GM21786 (cell line): ENCODE results near the gene FAM156A.
"Not testable (repeated sequence)": the region's sequence is repeated elsewhere in the genome, so short reads cannot be mapped to it uniquely, and the experiment has no call there.

Source experiments
- ATAC-seq: cut with Tn5 transposase; IDR thresholded peaks from one replicate; pipeline ENCODE4 v1.9.1; 2021; ENCODE audit not compliant: unreplicated experiment

Gene FAM156A

DNA sequence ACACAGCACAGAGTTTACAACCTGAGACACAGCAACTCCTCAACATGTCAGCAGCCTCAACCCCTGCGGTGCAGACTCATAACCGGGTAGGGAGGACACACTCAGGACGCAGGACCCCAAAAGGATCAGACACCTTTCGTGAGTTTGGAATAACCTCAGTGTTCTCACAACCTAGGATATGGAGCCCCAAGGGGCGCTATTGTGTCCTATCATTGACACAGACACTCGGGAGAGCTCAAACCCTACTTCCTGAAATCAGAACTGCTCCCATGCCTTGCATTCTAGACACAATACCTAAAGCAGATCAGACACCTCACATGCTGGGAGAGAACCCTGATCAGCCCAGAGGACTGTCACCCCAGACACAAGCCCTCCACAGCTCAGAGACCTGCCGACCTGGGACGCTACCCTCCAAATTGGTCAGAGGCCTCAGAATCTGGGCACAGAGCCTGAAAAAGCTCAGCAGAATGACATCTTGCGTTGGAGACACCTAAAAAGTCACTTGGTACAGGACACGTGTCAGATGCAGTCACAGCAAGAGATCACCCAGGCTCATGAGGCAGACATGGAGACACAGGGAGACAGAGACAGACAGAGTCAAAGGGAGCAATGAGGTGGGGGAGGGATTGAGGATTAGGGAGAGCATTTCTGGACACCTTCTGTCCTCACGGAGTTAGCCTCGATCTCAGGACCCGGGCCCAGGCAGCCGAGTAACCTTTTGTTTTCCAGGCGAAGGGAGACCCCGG lies 8.8 kb upstream of the FAM156A start:
- not testable (repeated sequence) for ATAC-seq

DNA sequence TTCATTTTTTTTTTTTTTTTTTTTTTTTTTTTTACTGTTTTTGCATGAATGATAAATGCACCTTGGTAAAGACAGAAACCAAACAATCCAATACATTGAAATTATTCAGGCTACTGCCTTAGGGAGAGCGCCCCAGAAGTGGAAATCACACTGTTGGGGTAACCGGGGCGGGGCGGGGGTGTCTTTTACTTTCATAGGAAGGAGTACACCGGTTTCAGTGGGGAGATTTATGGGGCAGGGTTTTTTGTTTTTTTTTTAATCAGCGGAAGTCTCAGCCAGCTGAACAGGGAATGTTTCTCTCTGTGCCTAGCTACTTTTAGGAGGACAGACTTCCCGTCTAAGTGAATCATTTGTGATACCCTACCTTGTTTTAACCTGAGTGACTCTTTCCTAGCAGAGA lies 643 bp upstream of the FAM156A start:
- peak; percentile 26 for ATAC-seq

DNA sequence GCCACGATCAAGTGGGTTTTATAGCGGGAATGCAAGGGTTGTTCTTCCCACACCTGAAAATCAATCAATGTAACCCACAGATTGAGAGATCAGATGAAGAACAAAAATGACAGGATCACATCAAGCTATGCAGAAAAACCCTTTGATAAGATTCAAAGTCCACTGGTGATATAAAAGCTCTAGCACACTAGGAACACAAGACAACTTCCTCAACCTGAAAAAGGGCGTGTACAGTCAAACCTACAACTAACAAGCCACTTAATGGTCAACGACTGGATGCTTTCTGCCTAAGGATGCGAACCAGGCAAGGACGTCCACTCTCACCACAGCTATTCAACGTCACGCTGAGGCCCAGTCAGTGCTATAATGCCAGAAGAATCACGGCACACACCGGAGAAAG lies 8.4 kb downstream of the FAM156A start:
- not testable (repeated sequence) for ATAC-seq

DNA sequence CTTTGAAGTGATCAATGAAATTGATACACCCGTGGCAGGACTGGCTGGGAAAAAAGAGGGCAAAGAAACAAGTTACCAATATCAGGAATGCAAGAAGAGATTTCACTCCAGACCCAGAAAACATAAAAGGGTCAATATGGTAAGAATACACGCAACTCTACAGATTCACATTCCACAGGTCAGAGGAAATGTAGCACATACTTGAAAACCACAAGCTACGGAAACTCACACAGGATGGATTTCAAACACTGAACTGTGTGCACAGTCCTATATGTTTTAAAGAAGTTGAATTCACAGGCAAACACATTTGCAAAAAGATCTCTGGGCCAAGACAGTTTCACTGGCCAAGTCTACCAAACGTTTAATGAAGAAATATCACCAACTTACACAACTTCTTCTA lies 9.0 kb downstream of the FAM156A start:
- not testable (repeated sequence) for ATAC-seq

DNA sequence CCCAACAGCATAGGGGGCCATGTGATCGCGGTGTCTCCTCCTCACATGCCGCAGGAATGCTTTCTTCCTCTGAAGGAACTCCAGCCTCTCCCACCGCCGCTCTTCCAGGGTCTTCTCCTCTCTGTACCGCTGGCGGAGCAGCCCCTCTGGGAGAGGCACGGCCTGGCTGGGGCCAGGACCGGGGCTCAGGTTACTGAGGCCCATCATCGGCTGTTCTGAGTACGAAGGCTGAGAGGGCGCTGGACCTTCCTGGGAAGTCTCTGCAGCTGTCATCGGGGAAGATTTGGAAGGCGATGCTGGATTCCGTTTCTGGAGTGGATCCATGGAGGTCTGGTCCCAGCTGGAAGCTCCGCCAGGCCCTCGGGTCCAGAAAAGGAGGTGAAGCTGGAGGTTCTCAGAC lies 10.1 kb downstream of the FAM156A start:
- ATAC-seq = not testable (repeated sequence)

DNA sequence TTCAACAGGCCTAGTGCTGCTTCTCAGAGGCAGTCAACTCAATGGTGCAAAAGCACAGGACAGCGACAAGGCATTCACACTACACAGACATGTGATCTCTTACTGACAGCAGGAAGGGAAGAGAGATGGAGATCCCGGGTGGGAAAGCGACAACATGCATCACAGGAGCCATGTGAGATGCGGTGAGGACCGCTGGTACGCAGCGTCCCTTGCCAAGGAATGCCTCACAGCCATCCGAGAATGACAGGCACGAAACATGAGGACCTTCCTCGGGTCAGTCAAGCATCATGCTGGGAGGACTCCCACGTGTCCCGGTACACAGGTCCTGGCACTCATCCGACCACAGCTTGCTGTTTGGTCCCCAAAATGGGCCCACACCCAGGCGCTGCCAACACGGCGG lies 10.8 kb downstream of the FAM156A start:
- ATAC-seq = not testable (repeated sequence)

DNA sequence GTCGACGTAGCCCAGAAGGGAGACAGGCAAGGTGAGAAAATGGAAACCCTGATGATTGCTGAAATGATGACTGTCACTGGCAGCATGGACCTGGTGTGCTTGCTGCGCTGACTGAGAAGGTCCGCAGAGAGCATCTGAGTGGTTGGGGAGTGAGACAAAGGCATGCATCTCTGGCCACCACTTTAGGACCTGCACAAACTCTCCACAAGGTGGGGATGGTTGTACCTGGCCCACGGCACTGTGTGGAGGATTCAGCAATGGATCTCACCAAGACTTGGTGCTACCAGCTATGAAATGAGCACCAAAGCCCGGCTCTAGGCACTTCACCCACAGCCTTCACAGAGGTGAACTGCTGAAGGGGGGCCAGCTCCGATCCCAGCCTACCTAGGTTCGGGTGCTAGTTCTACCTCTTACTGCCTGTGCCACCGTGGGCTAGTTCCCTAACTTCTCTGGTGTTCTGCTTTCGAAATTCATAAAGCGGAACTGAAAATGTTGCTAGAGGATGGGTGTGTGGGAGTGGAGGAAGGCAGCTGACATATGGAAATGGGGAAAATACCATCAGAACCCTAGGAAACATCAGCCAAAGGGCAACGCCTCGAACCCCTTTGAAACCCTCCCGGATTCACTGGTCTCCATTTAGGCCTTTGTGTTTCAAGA lies 12.4 kb downstream of the FAM156A start:
- ATAC-seq = not testable (repeated sequence)

DNA sequence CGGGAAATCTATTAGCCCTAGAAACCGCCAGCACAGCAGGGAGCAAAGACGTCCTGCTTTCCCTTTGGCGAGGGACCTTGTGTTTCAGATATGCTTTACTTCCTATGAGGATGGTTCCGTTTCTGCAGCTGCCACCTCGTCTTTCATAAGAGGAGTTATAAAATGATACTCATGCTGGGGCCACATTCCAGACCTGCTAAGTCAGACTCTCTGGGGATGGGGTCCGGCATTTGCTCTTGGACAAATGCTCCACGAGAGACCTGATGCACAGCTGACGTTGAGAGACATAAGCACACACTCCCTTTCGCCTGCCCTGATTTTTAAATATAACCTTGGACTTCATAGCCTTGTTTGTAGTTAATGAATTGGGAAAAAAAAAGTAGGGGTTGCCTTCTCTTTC lies 16.6 kb downstream of the FAM156A start:
- ATAC-seq = not testable (repeated sequence)

DNA sequence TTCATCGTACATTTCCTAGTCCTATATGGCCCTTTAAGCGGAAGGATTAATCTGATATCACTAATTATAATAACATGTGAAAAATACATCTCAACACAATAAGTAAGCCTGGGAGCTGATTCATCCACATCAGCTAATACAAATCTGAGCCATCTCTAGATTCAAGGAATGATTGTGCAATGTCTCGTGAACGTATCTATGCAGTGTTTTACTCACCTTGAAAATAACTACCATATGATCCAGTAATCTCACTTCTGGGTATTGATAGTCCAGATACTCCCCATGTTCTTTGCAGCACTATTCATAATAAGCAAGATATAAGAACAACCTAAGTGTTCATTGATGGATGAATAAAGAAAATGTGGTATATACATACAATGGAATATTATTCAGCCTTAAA lies 17.6 kb downstream of the FAM156A start:
- not testable (repeated sequence) for ATAC-seq

DNA sequence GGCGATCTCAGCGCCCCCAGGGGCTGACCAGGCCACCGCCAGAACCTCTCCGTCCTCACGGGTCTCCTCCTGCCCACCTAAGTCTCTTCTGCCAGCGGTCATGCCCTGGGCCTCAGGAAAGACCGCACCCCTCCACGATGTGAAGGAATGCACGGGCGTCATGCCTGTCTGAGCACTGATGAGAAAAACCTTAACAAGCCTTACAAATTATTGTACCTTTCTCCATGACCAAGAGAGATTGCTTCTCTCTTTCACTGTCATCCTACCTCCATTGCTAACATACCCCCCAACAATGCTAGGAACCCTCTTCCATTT lies 22.9 kb downstream of the FAM156A start:
- not testable (repeated sequence) for ATAC-seq

DNA sequence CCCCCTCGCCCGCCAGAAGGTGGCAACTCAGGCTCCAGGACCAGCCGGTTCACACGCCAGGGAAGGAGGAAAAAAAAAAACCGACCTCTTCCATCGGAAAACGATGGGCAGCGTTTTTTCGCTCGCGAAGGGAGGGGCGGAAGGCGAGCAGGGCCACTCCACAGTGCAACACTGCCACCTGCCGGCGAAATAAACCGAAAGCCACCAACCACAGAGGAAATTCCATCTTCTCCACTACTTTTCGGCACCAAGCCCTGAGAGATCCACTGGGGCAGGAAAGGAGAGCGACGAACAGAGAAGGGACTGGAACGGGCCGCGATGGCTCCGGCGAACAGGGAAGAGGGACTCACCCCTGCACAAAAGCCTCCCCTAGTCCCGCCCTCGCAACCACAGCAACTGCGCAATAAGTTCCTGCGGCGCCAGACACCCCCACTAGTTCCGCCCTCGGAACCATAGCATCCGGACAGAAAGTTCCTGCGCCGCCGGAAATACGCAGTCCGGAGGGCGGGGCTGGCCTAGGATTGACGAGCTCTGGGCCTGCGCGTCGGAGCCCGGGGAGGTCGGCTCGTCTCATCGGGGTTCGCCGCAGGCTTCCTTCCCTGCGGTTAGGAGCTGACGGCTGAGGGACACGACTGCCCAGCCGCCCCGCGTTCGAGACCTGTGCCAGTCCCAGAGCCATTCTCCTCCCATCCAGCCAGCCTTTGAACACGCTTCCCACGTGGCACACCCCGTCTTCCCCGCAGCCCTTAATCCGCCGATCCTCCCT lies 23.4 kb downstream of the FAM156A start:
- ATAC-seq = peak; percentile 90

DNA sequence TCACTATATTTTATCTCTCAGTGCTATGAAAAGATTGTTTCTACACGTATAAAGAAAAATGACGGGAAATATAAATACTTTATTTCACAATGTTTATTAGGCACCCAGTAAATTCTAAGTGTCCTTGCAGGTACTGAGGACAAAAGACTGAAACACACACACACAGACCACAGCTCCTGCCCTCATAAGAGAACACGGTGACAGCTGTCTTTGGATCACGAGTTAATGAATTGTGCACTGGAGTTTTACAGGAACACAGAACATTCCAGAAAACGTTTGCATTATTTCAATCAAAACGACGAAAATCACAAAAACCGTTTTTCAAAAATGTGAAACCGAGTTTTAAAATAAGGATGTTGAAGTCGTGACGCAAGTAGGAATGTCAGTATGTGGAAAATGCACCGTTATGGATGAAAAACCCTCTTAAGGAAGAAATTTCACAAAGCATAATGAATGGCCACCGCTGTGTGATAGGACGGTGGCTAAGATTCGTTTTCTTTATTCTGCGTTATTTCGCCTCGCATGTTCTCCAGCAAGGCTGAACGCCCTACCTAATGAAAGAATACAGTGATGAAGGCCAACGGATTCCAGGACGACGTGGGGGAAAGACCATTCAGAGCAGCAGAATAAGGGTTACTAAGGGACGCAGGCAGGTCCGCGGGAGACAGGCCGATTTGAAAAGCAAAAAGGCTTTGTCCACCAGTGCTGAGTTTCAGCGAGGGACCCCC lies 24.2 kb downstream of the FAM156A start:
- ATAC-seq = no peak

DNA sequence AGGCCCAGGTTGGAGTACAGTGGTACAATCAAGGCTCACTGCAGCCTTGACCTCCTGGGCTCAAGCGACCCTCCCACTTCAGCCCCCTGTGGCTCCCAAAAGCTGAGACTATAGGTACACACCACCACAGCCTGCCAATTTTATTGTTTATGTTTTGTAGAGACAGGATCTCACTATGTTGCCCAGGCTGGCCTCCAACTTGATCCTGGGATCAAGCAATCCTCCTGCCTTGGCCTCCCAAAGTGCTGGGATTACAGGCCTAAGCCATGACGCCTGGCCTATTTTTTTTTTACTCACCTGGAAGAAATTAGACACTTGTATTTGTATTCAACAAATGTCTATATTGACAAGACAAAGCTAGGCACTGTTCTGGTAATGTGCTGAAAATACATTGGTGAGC lies 25.1 kb downstream of the FAM156A start:
- no peak for ATAC-seq

DNA sequence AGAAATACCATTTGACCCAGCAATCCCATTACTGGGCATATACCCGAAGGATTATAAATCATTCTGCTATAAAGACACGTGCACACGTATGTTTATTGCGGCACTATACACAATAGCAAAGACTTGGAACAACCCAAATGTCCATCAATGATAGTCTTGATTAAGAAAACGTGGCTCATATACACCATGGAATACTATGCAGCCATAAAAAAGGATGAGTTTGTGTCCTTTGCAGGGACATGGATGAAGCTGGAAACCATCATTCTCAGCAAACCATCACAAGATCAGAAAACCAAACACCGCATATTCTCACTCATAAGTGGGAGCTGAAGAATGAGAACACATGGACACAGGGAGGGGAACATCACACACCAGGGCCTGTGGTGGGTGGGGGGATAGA lies 28.1 kb downstream of the FAM156A start:
- ATAC-seq = not testable (repeated sequence)

DNA sequence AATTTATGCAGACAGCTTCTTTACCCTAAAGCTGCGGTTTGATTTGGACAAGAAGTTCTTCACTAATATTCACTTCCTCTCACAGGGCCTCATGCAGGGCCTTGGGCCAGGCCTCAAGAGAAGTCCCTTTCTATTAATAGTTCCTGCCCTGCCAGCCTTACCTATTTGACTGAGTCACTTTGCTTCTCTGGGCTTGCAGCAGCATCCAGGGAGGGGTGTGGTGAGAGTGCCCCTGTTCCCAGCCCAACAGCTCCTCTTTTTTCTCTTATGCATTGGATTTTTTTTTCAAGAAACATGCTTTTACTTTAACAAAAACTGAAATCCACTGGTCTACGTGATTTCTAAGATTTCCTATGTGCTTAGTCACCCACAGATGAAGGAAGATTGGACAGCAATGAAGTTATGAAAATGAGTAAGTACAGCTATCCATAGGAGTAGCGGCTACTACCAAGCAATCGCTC lies 34.5 kb downstream of the FAM156A start:
- ATAC-seq = peak; percentile 54

DNA sequence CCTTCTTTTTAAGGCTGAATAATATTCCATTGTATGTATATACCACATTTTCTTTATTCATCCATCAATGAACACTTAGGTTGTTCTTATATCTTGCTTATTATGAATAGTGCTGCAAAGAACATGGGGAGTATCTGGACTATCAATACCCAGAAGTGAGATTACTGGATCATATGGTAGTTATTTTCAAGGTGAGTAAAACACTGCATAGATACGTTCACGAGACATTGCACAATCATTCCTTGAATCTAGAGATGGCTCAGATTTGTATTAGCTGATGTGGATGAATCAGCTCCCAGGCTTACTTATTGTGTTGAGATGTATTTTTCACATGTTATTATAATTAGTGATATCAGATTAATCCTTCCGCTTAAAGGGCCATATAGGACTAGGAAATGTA lies 43.6 kb downstream of the FAM156A start:
- not testable (repeated sequence) for ATAC-seq

DNA sequence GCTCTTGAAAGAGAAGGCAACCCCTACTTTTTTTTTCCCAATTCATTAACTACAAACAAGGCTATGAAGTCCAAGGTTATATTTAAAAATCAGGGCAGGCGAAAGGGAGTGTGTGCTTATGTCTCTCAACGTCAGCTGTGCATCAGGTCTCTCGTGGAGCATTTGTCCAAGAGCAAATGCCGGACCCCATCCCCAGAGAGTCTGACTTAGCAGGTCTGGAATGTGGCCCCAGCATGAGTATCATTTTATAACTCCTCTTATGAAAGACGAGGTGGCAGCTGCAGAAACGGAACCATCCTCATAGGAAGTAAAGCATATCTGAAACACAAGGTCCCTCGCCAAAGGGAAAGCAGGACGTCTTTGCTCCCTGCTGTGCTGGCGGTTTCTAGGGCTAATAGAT lies 44.6 kb downstream of the FAM156A start:
- not testable (repeated sequence) for ATAC-seq

DNA sequence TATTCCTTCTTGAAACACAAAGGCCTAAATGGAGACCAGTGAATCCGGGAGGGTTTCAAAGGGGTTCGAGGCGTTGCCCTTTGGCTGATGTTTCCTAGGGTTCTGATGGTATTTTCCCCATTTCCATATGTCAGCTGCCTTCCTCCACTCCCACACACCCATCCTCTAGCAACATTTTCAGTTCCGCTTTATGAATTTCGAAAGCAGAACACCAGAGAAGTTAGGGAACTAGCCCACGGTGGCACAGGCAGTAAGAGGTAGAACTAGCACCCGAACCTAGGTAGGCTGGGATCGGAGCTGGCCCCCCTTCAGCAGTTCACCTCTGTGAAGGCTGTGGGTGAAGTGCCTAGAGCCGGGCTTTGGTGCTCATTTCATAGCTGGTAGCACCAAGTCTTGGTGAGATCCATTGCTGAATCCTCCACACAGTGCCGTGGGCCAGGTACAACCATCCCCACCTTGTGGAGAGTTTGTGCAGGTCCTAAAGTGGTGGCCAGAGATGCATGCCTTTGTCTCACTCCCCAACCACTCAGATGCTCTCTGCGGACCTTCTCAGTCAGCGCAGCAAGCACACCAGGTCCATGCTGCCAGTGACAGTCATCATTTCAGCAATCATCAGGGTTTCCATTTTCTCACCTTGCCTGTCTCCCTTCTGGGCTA lies 48.9 kb downstream of the FAM156A start:
- ATAC-seq = not testable (repeated sequence)

DNA sequence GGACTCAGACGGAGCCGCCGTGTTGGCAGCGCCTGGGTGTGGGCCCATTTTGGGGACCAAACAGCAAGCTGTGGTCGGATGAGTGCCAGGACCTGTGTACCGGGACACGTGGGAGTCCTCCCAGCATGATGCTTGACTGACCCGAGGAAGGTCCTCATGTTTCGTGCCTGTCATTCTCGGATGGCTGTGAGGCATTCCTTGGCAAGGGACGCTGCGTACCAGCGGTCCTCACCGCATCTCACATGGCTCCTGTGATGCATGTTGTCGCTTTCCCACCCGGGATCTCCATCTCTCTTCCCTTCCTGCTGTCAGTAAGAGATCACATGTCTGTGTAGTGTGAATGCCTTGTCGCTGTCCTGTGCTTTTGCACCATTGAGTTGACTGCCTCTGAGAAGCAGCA lies 50.4 kb downstream of the FAM156A start:
- not testable (repeated sequence) for ATAC-seq

DNA sequence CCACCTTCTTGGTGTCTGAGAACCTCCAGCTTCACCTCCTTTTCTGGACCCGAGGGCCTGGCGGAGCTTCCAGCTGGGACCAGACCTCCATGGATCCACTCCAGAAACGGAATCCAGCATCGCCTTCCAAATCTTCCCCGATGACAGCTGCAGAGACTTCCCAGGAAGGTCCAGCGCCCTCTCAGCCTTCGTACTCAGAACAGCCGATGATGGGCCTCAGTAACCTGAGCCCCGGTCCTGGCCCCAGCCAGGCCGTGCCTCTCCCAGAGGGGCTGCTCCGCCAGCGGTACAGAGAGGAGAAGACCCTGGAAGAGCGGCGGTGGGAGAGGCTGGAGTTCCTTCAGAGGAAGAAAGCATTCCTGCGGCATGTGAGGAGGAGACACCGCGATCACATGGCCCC lies 51.2 kb downstream of the FAM156A start:
- ATAC-seq = not testable (repeated sequence)

DNA sequence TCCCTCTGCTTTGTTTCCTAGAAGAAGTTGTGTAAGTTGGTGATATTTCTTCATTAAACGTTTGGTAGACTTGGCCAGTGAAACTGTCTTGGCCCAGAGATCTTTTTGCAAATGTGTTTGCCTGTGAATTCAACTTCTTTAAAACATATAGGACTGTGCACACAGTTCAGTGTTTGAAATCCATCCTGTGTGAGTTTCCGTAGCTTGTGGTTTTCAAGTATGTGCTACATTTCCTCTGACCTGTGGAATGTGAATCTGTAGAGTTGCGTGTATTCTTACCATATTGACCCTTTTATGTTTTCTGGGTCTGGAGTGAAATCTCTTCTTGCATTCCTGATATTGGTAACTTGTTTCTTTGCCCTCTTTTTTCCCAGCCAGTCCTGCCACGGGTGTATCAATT lies 52.2 kb downstream of the FAM156A start:
- ATAC-seq = not testable (repeated sequence)
